MV-4-11 (cell line): Measurements from ENCODE around the gene CST8.
"Not testable (repeated sequence)": the region's sequence is repeated elsewhere in the genome, so short reads cannot be mapped to it uniquely, and the experiment has no call there.

Experiments used
- DNase-seq: peaks from one replicate; lab custom pipeline; 2025; lab: John Stamatoyannopoulos, UW

CST8 gene

GRCh38 chr20:23490817-23491216 lies at the start of gene CST8:
TSS of gene CST8 (plus strand) at chr20:23491117. CDS start at chr20:23491668, 551 bp downstream.
- no peak for DNase-seq

GRCh38 chr20:23441850-23442313 lies 49.0 kb upstream of the CST8 start:
- peak; percentile 65 for DNase-seq

- DNase-seq, result no peak
Measured at GRCh38 chr20:23442436-23442835, 48.5 kb upstream of the CST8 start.

GRCh38 chr20:23444859-23445258 lies 46.1 kb upstream of the CST8 start:
- no peak for DNase-seq

- DNase-seq, result no peak
Measured at GRCh38 chr20:23445596-23446217, 45.2 kb upstream of the CST8 start.

- DNase-seq, result peak; percentile 54
Measured at GRCh38 chr20:23446505-23446904, 44.4 kb upstream of the CST8 start.

- DNase-seq, result no peak
Measured at GRCh38 chr20:23448167-23448566, 42.8 kb upstream of the CST8 start.

GRCh38 chr20:23449421-23449820 lies 41.5 kb upstream of the CST8 start:
- DNase-seq, result peak; percentile 36

- DNase-seq, result no peak
Measured at GRCh38 chr20:23450877-23451276, 40.0 kb upstream of the CST8 start.

GRCh38 chr20:23451956-23452487 lies 38.9 kb upstream of the CST8 start:
- no peak for DNase-seq

GRCh38 chr20:23452776-23453175 lies 38.1 kb upstream of the CST8 start, which contains the start of gene CST11:
TSS of gene CST11 (minus strand) at chr20:23452876. CDS start at chr20:23452811, 65 bp downstream.
- DNase-seq, result no peak

- DNase-seq, result no peak
Measured at GRCh38 chr20:23453549-23454543, 37.1 kb upstream of the CST8 start.

GRCh38 chr20:23454816-23455215 lies 36.1 kb upstream of the CST8 start:
- DNase-seq, result no peak

GRCh38 chr20:23455639-23456038 lies 35.3 kb upstream of the CST8 start:
- no peak for DNase-seq

- DNase-seq, result no peak
Measured at GRCh38 chr20:23456409-23456808, 34.5 kb upstream of the CST8 start.

- DNase-seq, result no peak
Measured at GRCh38 chr20:23456873-23457272, 34.0 kb upstream of the CST8 start.

- DNase-seq, result peak; percentile 48
Measured at GRCh38 chr20:23459461-23460150, 31.3 kb upstream of the CST8 start.

GRCh38 chr20:23461180-23461579 lies 29.7 kb upstream of the CST8 start:
- DNase-seq, result no peak

GRCh38 chr20:23466961-23467360 lies 24.0 kb upstream of the CST8 start:
- not testable (repeated sequence) for DNase-seq

GRCh38 chr20:23472306-23472705 lies 18.6 kb upstream of the CST8 start:
- not testable (repeated sequence) for DNase-seq

GRCh38 chr20:23473293-23473692 lies 17.6 kb upstream of the CST8 start:
- DNase-seq, result not testable (repeated sequence)

- no peak for DNase-seq
Measured at GRCh38 chr20:23475395-23475794, 15.5 kb upstream of the CST8 start.
